AG04450 (cell line): ENCODE data around the gene CST2. TPM values are rescaled to one million over a fixed set of nuclear protein-coding genes. Genes with fewer than 3 reads are reported as not detected.
"Not testable (repeated sequence)": the region's sequence is repeated elsewhere in the genome, so short reads cannot be mapped to it uniquely, and the experiment has no call there.

Experiments used
- CTCF ChIA-PET: fragments of 300-600, 350-600 bp; formaldehyde crosslinking; extraction: SDS; loops from one replicate; lab custom pipeline; 2022; ENCODE audit warnings: antibody characterized with exemption, inconsistent platforms; lab: Charles Lee
- POLR2A ChIA-PET: fragments of 350-600 bp; formaldehyde crosslinking; extraction: SDS; loops from one replicate; lab custom pipeline; 2021; ENCODE audit warnings: antibody characterized with exemption, inconsistent platforms; lab: Yijun Ruan, JAX
- DNase-seq: peaks from one replicate; pipeline ENCODE4 v3.0.0-alpha.2; 2011; ENCODE audit warnings: low read depth, low spot score
- H3K27ac ChIP-seq: one replicate; pipeline ENCODE4 v1.5.1; 2012; ENCODE audit warnings: low read depth, low read length, control low read depth
- H3K27me3 ChIP-seq: one replicate; pipeline ENCODE4 v1.6.0; 2012; ENCODE audit warnings: low read length; ENCODE audit not compliant: control insufficient read depth, insufficient read depth
- H3K4me3 ChIP-seq: 2 replicates; pipeline ENCODE4 v1.5.1; 2011; ENCODE audit warnings: mild to moderate bottlenecking, low read depth, low read length, control low read depth
- H3K9me3 ChIP-seq: 2 replicates; pipeline ENCODE4 v1.5.1; 2012; ENCODE audit warnings: low read length; ENCODE audit not compliant: control insufficient read depth, insufficient read depth
- CTCF ChIP-seq: IDR thresholded peaks from 2 replicates; pipeline ENCODE4 v1.5.1; 2011; ENCODE audit warnings: low read depth, low read length, control low read depth, inconsistent platforms
- polyA plus RNA-seq: library from polyadenylated mRNA; depleted of rRNA; stranded (reverse); fragments of >200 nt; gene quantifications from 2 replicates; pipeline ENCODE4 v1.2.3, GENCODE V29; 2011

The CST2 gene
- polyA plus RNA-seq, 1 experiment, result not detected

- TF ChIP-seq CTCF, result no peak
- DNase-seq, result no peak
- no peaks in the 10 kb centered on the region for H3K9me3 ChIP-seq
- POLR2A ChIA-PET, result no interaction called here
- no peak overlapping the region for H3K4me3 ChIP-seq
- no peaks in the 10 kb centered on the region for H3K27me3 ChIP-seq
- CTCF ChIA-PET, result no interaction called here
- H3K27ac ChIP-seq, result no peak overlapping the region
Observed at GRCh38 chr20:23870461-23870860, 43.9 kb upstream of the CST2 start.

GRCh38 chr20:23869520-23869919, 43.0 kb upstream of the CST2 start:
- no peak overlapping the region for H3K27ac ChIP-seq
- TF ChIP-seq CTCF, result no peak
- DNase-seq, result no peak
- H3K4me3 ChIP-seq, result no peak overlapping the region
- no peaks in the 10 kb centered on the region for H3K27me3 ChIP-seq
- H3K9me3 ChIP-seq, result no peaks in the 10 kb centered on the region
- ChIA-PET CTCF (no interaction called here), POLR2A (no interaction called here)

GRCh38 chr20:23868321-23868720, 41.8 kb upstream of the CST2 start:
- Histone ChIP-seq H3K4me3 (no peak overlapping the region), H3K27ac (no peak overlapping the region), H3K9me3 (no peaks in the 10 kb centered on the region), H3K27me3 (no peaks in the 10 kb centered on the region)
- ChIA-PET POLR2A (no interaction called here), CTCF (no interaction called here)
- no peak for DNase-seq
- no peak for TF ChIP-seq CTCF

- no peak for TF ChIP-seq CTCF
- CTCF ChIA-PET, result no interaction called here
- Histone ChIP-seq H3K9me3 (no peaks in the 10 kb centered on the region), H3K27me3 (no peaks in the 10 kb centered on the region), H3K4me3 (no peak overlapping the region), H3K27ac (no peak overlapping the region)
- POLR2A ChIA-PET, result no interaction called here
- no peak for DNase-seq
Observed at GRCh38 chr20:23867152-23867776, 40.7 kb upstream of the CST2 start.

- H3K27me3 ChIP-seq, DNase-seq, POLR2A ChIA-PET, H3K9me3 ChIP-seq, H3K27ac ChIP-seq, H3K4me3 ChIP-seq, CTCF ChIA-PET: not testable (repeated sequence)
Observed at GRCh38 chr20:23860771-23861170, 34.2 kb upstream of the CST2 start.
